PFSK-1 (cell line): ENCODE measurements around the gene IFNA5. TPM values are rescaled to one million over a fixed set of nuclear protein-coding genes. Genes with fewer than 3 reads are reported as not detected.

ENCODE experiments used
- FOXP2 ChIP-seq: optimal IDR thresholded peaks from 2 replicates; pipeline ENCODE3; 2011; ENCODE audit warnings: borderline replicate concordance, control low read depth, inconsistent platforms; ENCODE audit not compliant: insufficient read depth; ENCODE audit errors: extremely low read length, extremely low read depth
- POLR2AphosphoS5 ChIP-seq: IDR thresholded peaks from 2 replicates; pipeline ENCODE4 v1.6.1; 2012; ENCODE audit warnings: low read depth, mild to moderate bottlenecking, control low read depth, low read length, moderate library complexity
- REST ChIP-seq, 2 experiments: IDR thresholded peaks; 2 replicates each; pipeline versions ENCODE4 v1.6.1 to v1.8.0; 2011 to 2012; ENCODE audit warnings: low read depth in 2 of 2, low read length in 2 of 2, control low read depth in 1 of 2, inconsistent platforms in 1 of 2, mild to moderate bottlenecking in 1 of 2, moderate library complexity in 1 of 2; ENCODE audit not compliant: insufficient read depth in 1 of 2
- SIN3A ChIP-seq: IDR thresholded peaks from 2 replicates; pipeline ENCODE4 v1.6.1; 2012; ENCODE audit warnings: mild to moderate bottlenecking, low read length, moderate library complexity, borderline replicate concordance; ENCODE audit not compliant: insufficient read depth
- TAF1 ChIP-seq: IDR thresholded peaks from 2 replicates; pipeline ENCODE4 v1.6.1; 2012; ENCODE audit warnings: low read length, control low read depth, borderline replicate concordance; ENCODE audit not compliant: insufficient read depth
- polyA plus RNA-seq: library from polyadenylated mRNA; unstranded; fragments of >200 nt; gene quantifications from one replicate; pipeline ENCODE4 v1.2.1, GENCODE V29; 2012; ENCODE audit warnings: low read depth, missing spikeins; ENCODE audit not compliant: insufficient read length

The IFNA5 gene
- not detected for polyA plus RNA-seq

- no peak for TF ChIP-seq REST (IDR thresholded peaks at IDR 0.05; ENCODE audit: insufficient read depth in 1 of 2, low read depth in 2 of 2, low read length in 2 of 2)
- TF ChIP-seq POLR2AphosphoS5: no peak
- TF ChIP-seq TAF1: no peak
- TF ChIP-seq FOXP2: no peak
- no peak for TF ChIP-seq SIN3A
These were observed at the start of gene IFNA5 for GRCh38 chr9:21305213-21305612. TSS of gene IFNA5 (minus strand) at chr9:21305313. CDS start at chr9:21305256, 57 bp downstream.

- TF ChIP-seq FOXP2 (no peak), SIN3A (no peak), POLR2AphosphoS5 (no peak), TAF1 (no peak), REST (IDR thresholded peaks at IDR 0.05; ENCODE audit: insufficient read depth in 1 of 2, low read depth in 2 of 2, low read length in 2 of 2) (no peak)
These were observed 45.7 kb upstream of the IFNA5 start, which contains the start of gene IFNA6 for GRCh38 chr9:21350787-21351186. TSS of gene IFNA6 (minus strand) at chr9:21350887. CDS start at chr9:21350887, 0 bp downstream.

GRCh38 chr9:21348430-21348970 lies 43.4 kb upstream of the IFNA5 start:
- no peak for TF ChIP-seq REST (IDR thresholded peaks at IDR 0.05; ENCODE audit: insufficient read depth in 1 of 2, low read depth in 2 of 2, low read length in 2 of 2)
- TF ChIP-seq SIN3A: no peak
- no peak for TF ChIP-seq POLR2AphosphoS5
- TF ChIP-seq TAF1: no peak
- no peak for TF ChIP-seq FOXP2

GRCh38 chr9:21340735-21341134 lies 35.6 kb upstream of the IFNA5 start:
- TF ChIP-seq TAF1 (no peak), SIN3A (no peak), POLR2AphosphoS5 (no peak), FOXP2 (no peak), REST (IDR thresholded peaks at IDR 0.05; ENCODE audit: insufficient read depth in 1 of 2, low read depth in 2 of 2, low read length in 2 of 2) (no peak)

GRCh38 chr9:21336457-21336856 lies 31.3 kb upstream of the IFNA5 start:
- TF ChIP-seq TAF1: no peak
